ENCODE data around the gene RGS16.
"Not testable (repeated sequence)": the region's sequence is repeated elsewhere in the genome, so short reads cannot be mapped to it uniquely, and the experiment has no call there.

RGS16 gene

GRCh38 chr1:182641561-182641960, 37.4 kb upstream of the RGS16 start:
- Histone ChIP-seq H3K4me3 (ENCODE audit: extremely low read depth, insufficient read depth, low read length, poor library complexity, severe bottlenecking) (no peak overlapping the region), H3K27ac (ENCODE audit: low read depth, low read length, severe bottlenecking) (no peak overlapping the region), H3K9me3 (ENCODE audit: control insufficient read depth, low read length) (no peaks in the 10 kb centered on the region), H3K4me1 (ENCODE audit: control insufficient read depth, insufficient read depth, low read length, poor library complexity, severe bottlenecking) (no peaks in the 10 kb centered on the region), H3K36me3 (ENCODE audit: control insufficient read depth, insufficient read depth, low read length) (no peaks in the 10 kb centered on the region)
- 97 to 100% methylated on average over 4 to 5 of the region's 5 CpGs for WGBS, 2 experiments (ENCODE audit: insufficient coverage in 2 of 2)

GRCh38 chr1:182639330-182639729, 35.1 kb upstream of the RGS16 start:
- H3K36me3 ChIP-seq (ENCODE audit: control insufficient read depth, insufficient read depth, low read length), result no peaks in the 10 kb centered on the region
- WGBS, 2 experiments (ENCODE audit: insufficient coverage in 2 of 2), result 75 to 100% methylated on average over 1 of the region's 1 CpG
- no peak overlapping the region for H3K4me3 ChIP-seq (ENCODE audit: extremely low read depth, insufficient read depth, low read length, poor library complexity, severe bottlenecking)
- no peaks in the 10 kb centered on the region for H3K9me3 ChIP-seq (ENCODE audit: control insufficient read depth, low read length)
- H3K4me1 ChIP-seq (ENCODE audit: control insufficient read depth, insufficient read depth, low read length, poor library complexity, severe bottlenecking), result no peaks in the 10 kb centered on the region
- no peak overlapping the region for H3K27ac ChIP-seq (ENCODE audit: low read depth, low read length, severe bottlenecking)

- no peak overlapping the region for H3K4me3 ChIP-seq (ENCODE audit: extremely low read depth, insufficient read depth, low read length, poor library complexity, severe bottlenecking)
- WGBS, 2 experiments (ENCODE audit: insufficient coverage in 2 of 2), result 92 to 98% methylated on average over 4 of the region's 5 CpGs
- no peaks in the 10 kb centered on the region for H3K9me3 ChIP-seq (ENCODE audit: control insufficient read depth, low read length)
- peaks cover 7% of the 10 kb centered on the region for H3K4me1 ChIP-seq (ENCODE audit: control insufficient read depth, insufficient read depth, low read length, poor library complexity, severe bottlenecking)
- H3K36me3 ChIP-seq (ENCODE audit: control insufficient read depth, insufficient read depth, low read length), result no peaks in the 10 kb centered on the region
- no peak overlapping the region for H3K27ac ChIP-seq (ENCODE audit: low read depth, low read length, severe bottlenecking)
These were observed 33.6 kb upstream of the RGS16 start for GRCh38 chr1:182637769-182638168.

- Histone ChIP-seq H3K27ac (ENCODE audit: low read depth, low read length, severe bottlenecking) (no peak overlapping the region), H3K36me3 (ENCODE audit: control insufficient read depth, insufficient read depth, low read length) (no peaks in the 10 kb centered on the region)
- no CpG with 5 or more reads among the region's 2 CpGs for WGBS, 2 experiments (ENCODE audit: insufficient coverage in 2 of 2)
These were observed 31.7 kb upstream of the RGS16 start for GRCh38 chr1:182635871-182636270.

GRCh38 chr1:182634306-182635072, 30.3 kb upstream of the RGS16 start:
- Histone ChIP-seq H3K4me1 (ENCODE audit: control insufficient read depth, insufficient read depth, low read length, poor library complexity, severe bottlenecking) (peaks cover 28% of the 10 kb centered on the region), H3K9me3 (ENCODE audit: control insufficient read depth, low read length) (no peaks in the 10 kb centered on the region), H3K4me3 (ENCODE audit: extremely low read depth, insufficient read depth, low read length, poor library complexity, severe bottlenecking) (no peak overlapping the region), H3K36me3 (ENCODE audit: control insufficient read depth, insufficient read depth, low read length) (no peaks in the 10 kb centered on the region), H3K27ac (ENCODE audit: low read depth, low read length, severe bottlenecking) (no peak overlapping the region)
- WGBS, 2 experiments (ENCODE audit: insufficient coverage in 2 of 2), result 89 to 90% methylated on average over 8 to 9 of the region's 9 CpGs

More at GRCh38 chr1:182635871-182636270, 31.7 kb upstream of the RGS16 start:
- no peak overlapping the region for H3K4me3 ChIP-seq (ENCODE audit: extremely low read depth, insufficient read depth, low read length, poor library complexity, severe bottlenecking)
- no peaks in the 10 kb centered on the region for H3K9me3 ChIP-seq (ENCODE audit: control insufficient read depth, low read length)
- H3K4me1 ChIP-seq (ENCODE audit: control insufficient read depth, insufficient read depth, low read length, poor library complexity, severe bottlenecking), result peaks cover 14% of the 10 kb centered on the region

- peaks cover 33% of the 10 kb centered on the region for H3K4me1 ChIP-seq (ENCODE audit: control insufficient read depth, insufficient read depth, low read length, poor library complexity, severe bottlenecking)
- WGBS, 2 experiments (ENCODE audit: insufficient coverage in 2 of 2), result 78 to 85% methylated on average over 9 to 10 of the region's 11 CpGs
These were observed 29.6 kb upstream of the RGS16 start for GRCh38 chr1:182633657-182634281.

GRCh38 chr1:182633031-182633430, 28.8 kb upstream of the RGS16 start:
- Histone ChIP-seq H3K4me3 (ENCODE audit: extremely low read depth, insufficient read depth, low read length, poor library complexity, severe bottlenecking) (no peak overlapping the region), H3K27ac (ENCODE audit: low read depth, low read length, severe bottlenecking) (no peak overlapping the region), H3K36me3 (ENCODE audit: control insufficient read depth, insufficient read depth, low read length) (no peaks in the 10 kb centered on the region), H3K4me1 (ENCODE audit: control insufficient read depth, insufficient read depth, low read length, poor library complexity, severe bottlenecking) (peaks cover 33% of the 10 kb centered on the region), H3K9me3 (ENCODE audit: control insufficient read depth, low read length) (no peaks in the 10 kb centered on the region)

More at GRCh38 chr1:182633657-182634281, 29.6 kb upstream of the RGS16 start:
- no peaks in the 10 kb centered on the region for H3K36me3 ChIP-seq (ENCODE audit: control insufficient read depth, insufficient read depth, low read length)
- no peak overlapping the region for H3K4me3 ChIP-seq (ENCODE audit: extremely low read depth, insufficient read depth, low read length, poor library complexity, severe bottlenecking)
- H3K9me3 ChIP-seq (ENCODE audit: control insufficient read depth, low read length), result no peaks in the 10 kb centered on the region
- no peak overlapping the region for H3K27ac ChIP-seq (ENCODE audit: low read depth, low read length, severe bottlenecking)

GRCh38 chr1:182632441-182632857, 28.3 kb upstream of the RGS16 start:
- WGBS, 2 experiments (ENCODE audit: insufficient coverage in 2 of 2), result 92 to 93% methylated on average over 6 to 7 of the region's 12 CpGs

GRCh38 chr1:182631954-182632353, 27.8 kb upstream of the RGS16 start:
- H3K4me3 ChIP-seq (ENCODE audit: extremely low read depth, insufficient read depth, low read length, poor library complexity, severe bottlenecking), result no peak overlapping the region
- WGBS, 2 experiments (ENCODE audit: insufficient coverage in 2 of 2), result no CpG with 5 or more reads among the region's 1 CpG
- H3K36me3 ChIP-seq (ENCODE audit: control insufficient read depth, insufficient read depth, low read length), result no peaks in the 10 kb centered on the region
- H3K9me3 ChIP-seq (ENCODE audit: control insufficient read depth, low read length), result no peaks in the 10 kb centered on the region
- peaks cover 33% of the 10 kb centered on the region for H3K4me1 ChIP-seq (ENCODE audit: control insufficient read depth, insufficient read depth, low read length, poor library complexity, severe bottlenecking)
- no peak overlapping the region for H3K27ac ChIP-seq (ENCODE audit: low read depth, low read length, severe bottlenecking)

More at GRCh38 chr1:182632441-182632857, 28.3 kb upstream of the RGS16 start:
- H3K4me1 ChIP-seq (ENCODE audit: control insufficient read depth, insufficient read depth, low read length, poor library complexity, severe bottlenecking), result peaks cover 33% of the 10 kb centered on the region
- not testable (repeated sequence) for H3K4me3 ChIP-seq (ENCODE audit: extremely low read depth, insufficient read depth, low read length, poor library complexity, severe bottlenecking); H3K27ac ChIP-seq (ENCODE audit: low read depth, low read length, severe bottlenecking); H3K36me3 ChIP-seq (ENCODE audit: control insufficient read depth, insufficient read depth, low read length); H3K9me3 ChIP-seq (ENCODE audit: control insufficient read depth, low read length)

- Histone ChIP-seq H3K9me3 (ENCODE audit: control insufficient read depth, low read length) (no peaks in the 10 kb centered on the region), H3K4me3 (ENCODE audit: extremely low read depth, insufficient read depth, low read length, poor library complexity, severe bottlenecking) (no peak overlapping the region), H3K4me1 (ENCODE audit: control insufficient read depth, insufficient read depth, low read length, poor library complexity, severe bottlenecking) (peaks cover 40% of the 10 kb centered on the region), H3K36me3 (ENCODE audit: control insufficient read depth, insufficient read depth, low read length) (no peaks in the 10 kb centered on the region), H3K27ac (ENCODE audit: low read depth, low read length, severe bottlenecking) (peak overlapping the region; percentile 47)
These were observed 27.0 kb upstream of the RGS16 start for GRCh38 chr1:182631053-182631677.

- Histone ChIP-seq H3K4me3 (ENCODE audit: extremely low read depth, insufficient read depth, low read length, poor library complexity, severe bottlenecking) (no peak overlapping the region), H3K27ac (ENCODE audit: low read depth, low read length, severe bottlenecking) (peak overlapping the region; percentile 47), H3K36me3 (ENCODE audit: control insufficient read depth, insufficient read depth, low read length) (no peaks in the 10 kb centered on the region), H3K4me1 (ENCODE audit: control insufficient read depth, insufficient read depth, low read length, poor library complexity, severe bottlenecking) (peaks cover 46% of the 10 kb centered on the region), H3K9me3 (ENCODE audit: control insufficient read depth, low read length) (no peaks in the 10 kb centered on the region)
- WGBS, 2 experiments (ENCODE audit: insufficient coverage in 2 of 2), result no CpG with 5 or more reads among the region's 1 CpG
These were observed 26.4 kb upstream of the RGS16 start for GRCh38 chr1:182630586-182630985.

Measured in mesodermal cell (in vitro differentiated cells).